Astrocyte of the cerebellum (primary cell): Measurements from ENCODE around the gene POU5F2.

Experiments
- DNase-seq: peaks from one replicate; pipeline ENCODE4 v3.0.0-alpha.2; 2011; ENCODE audit warnings: low read depth
- H3K4me3 ChIP-seq: 2 replicates; pipeline ENCODE4 v1.5.1; 2011; ENCODE audit warnings: mild to moderate bottlenecking, low read depth, low read length, moderate library complexity
- in situ Hi-C: cut with HindIII; loops from 2 replicates; pipeline ENCODE4 v1.10.0; 2017; ENCODE audit warnings: low sequenced_read_pairs
- TF ChIP-seq, protein P1 (sequence below): IDR thresholded peaks from 2 replicates; pipeline ENCODE4 v1.5.1; 2012; ENCODE audit warnings: low read length, low read depth, moderate library complexity, mild to moderate bottlenecking; ENCODE audit errors: missing control alignments

The POU5F2 gene, protein sequence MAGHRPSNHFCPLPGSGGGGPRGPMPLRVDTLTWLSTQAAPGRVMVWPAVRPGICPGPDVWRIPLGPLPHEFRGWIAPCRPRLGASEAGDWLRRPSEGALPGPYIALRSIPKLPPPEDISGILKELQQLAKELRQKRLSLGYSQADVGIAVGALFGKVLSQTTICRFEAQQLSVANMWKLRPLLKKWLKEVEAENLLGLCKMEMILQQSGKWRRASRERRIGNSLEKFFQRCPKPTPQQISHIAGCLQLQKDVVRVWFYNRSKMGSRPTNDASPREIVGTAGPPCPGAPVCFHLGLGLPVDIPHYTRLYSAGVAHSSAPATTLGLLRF

DNA sequence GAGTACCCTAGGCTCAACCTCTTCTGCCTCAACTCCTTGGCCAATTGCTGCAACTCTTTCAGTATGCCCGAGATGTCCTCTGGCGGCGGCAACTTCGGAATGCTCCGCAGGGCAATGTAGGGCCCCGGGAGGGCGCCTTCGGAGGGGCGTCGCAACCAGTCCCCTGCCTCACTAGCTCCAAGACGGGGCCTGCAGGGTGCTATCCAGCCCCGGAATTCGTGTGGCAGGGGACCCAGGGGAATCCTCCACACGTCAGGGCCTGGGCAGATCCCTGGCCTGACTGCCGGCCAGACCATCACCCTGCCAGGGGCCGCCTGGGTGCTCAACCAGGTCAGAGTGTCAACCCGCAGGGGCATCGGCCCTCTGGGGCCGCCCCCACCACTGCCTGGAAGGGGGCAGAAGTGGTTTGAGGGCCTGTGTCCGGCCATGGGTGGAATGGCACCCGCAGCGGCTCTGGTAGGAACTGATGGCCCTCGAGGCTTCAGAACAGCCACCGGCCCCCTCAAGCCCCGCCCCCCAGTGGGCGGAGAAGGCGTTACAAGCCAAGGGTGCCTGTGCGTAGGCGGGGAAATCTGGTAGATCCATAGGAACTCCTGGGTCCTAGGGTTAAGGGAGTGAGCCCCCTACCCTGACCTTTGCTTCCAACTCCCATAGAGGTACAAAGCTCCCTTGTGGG, at the start of gene POU5F2:
Gene POU5F2 (minus strand): TSS at position 465 of the 676 bp plus-strand sequence. CDS start 37 bp downstream, at position 428.
- no peak for DNase-seq
- in situ Hi-C loops: no loop called here
- TF ChIP-seq, protein P1, sequence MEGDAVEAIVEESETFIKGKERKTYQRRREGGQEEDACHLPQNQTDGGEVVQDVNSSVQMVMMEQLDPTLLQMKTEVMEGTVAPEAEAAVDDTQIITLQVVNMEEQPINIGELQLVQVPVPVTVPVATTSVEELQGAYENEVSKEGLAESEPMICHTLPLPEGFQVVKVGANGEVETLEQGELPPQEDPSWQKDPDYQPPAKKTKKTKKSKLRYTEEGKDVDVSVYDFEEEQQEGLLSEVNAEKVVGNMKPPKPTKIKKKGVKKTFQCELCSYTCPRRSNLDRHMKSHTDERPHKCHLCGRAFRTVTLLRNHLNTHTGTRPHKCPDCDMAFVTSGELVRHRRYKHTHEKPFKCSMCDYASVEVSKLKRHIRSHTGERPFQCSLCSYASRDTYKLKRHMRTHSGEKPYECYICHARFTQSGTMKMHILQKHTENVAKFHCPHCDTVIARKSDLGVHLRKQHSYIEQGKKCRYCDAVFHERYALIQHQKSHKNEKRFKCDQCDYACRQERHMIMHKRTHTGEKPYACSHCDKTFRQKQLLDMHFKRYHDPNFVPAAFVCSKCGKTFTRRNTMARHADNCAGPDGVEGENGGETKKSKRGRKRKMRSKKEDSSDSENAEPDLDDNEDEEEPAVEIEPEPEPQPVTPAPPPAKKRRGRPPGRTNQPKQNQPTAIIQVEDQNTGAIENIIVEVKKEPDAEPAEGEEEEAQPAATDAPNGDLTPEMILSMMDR: no peak
- H3K4me3 ChIP-seq: no peak within 1 kb of the TSS

DNA sequence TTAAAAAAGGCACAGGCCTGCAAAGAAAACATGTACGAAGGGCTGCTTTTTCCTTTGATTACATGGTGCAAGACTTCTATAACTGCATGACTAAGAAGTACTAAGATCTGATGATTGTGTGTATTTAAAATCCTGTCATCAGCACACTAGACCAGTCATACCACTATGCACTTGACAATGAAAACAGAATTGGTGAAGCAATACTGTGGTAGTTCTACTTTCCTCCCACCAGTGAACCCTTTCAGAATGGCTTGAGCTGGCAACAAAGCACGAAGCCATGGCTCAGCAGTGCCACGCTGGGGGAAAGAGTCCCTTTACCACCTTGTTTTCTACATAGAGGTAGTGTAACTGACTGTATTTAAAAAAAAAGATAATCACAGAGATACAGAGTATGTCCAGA, 49.0 kb upstream of the POU5F2 start:
- TF ChIP-seq, protein P1: no peak
- no peak for DNase-seq
- H3K4me3 ChIP-seq: no peak overlapping the region
- in situ Hi-C loops: no loop called here

DNA sequence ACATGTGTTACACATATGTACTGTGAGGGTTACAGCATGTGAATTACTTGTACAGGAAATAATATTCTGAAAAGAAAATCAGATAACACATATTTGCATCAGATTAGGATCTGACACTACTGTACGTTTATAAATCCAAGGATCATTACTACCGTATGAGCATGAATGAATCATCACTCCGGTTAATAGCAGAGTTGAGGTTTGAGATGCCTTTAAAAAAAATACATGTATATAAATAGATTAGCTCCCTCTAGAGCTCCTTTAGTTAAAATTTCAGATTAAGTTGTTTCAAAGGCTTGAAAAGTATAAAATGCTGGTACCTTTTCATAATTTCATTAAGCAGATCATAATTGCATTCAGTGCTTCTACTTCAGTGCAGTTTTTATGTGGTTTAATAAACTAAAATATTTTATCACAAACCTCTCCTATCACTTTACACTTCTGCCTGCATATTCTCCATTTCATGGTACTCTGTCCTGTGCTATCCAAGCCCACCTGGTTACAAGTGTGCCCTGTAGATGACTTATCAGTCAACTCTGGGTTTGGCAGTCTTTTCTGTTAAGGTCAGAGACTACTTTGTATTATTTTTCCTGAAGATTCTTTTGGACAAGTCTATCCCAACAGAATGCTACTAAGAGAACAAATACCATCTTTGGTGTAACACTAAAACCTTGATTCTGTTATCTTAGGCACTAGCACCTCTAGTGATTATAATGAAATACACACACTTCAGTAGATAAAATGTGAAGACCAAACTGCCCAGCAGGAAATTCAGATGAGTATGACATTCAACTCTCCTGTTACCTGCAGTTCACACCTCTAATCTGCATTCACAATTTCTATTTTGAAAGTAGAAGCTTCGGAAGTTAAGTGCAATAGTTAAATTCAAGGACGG, 48.0 kb upstream of the POU5F2 start:
- H3K4me3 ChIP-seq: no peak overlapping the region
- DNase-seq: peak; percentile 61
- in situ Hi-C loops: no loop called here
- TF ChIP-seq, protein P1: no peak

DNA sequence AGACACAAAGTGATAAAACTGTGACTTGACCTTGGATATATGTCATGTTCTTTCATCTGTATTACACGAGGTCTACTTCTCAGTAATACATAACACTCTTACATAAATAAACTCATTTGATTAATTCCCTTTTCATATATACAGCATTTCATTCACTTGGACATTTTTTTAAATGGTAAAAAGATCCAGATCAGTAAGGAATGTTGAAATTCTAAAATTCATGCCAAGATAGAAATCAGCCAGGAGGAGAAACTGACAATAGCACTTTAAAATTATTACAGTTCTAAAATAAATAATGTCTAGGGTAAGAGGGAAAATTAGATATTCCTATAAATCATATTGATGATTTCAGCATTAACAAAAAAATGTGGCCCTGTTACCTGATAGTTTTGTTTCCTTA, 46.2 kb upstream of the POU5F2 start:
- H3K4me3 ChIP-seq: no peak overlapping the region
- no peak for DNase-seq
- TF ChIP-seq, protein P1: no peak
- in situ Hi-C loops: no loop called here

DNA sequence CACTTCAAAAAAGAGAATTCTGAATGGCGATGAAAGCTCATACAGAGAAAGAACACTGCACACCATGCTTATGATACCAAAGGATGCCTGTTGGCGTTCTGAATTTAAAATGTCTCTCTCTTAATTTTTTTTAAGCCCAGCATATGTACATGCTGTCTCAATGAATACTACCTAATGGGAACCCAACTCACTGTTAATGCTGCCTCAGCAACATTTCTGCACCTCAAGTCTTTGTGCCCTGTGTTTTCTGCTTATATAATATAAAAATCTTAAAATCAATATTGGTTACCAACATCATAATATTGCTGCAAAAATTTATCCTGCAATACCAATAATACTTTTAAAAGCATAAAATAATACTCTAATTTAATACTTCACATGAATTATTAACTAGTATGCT, 44.1 kb upstream of the POU5F2 start:
- in situ Hi-C loops: no loop called here
- TF ChIP-seq, protein P1: no peak
- H3K4me3 ChIP-seq: no peak overlapping the region
- DNase-seq: no peak

DNA sequence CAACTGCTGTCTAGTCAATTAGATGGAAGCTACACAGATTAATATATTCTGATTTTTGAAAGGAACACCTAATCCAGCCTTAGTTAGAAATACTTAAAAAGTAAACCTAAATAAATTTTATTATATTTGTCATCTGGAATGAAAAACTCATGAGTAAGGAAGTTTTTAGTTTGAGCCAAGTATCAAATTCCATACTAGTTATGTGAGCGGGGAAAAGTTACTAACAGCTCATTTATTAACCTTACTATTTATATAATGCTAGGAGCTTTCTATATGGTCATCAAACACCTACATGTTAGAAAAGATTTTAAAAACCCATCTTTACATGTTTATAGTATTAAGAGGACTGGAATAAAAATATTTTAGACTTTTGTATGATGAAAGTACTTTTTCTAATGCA, 41.6 kb upstream of the POU5F2 start:
- in situ Hi-C loops: no loop called here
- no peak overlapping the region for H3K4me3 ChIP-seq
- no peak for DNase-seq
- TF ChIP-seq, protein P1: no peak
